ENCODE data around the gene PNPO.
"Not testable (repeated sequence)": the region's sequence is repeated elsewhere in the genome, so short reads cannot be mapped to it uniquely, and the experiment has no call there.

The PNPO gene

GRCh38 chr17:47924785-47925677 lies 16.3 kb upstream of the PNPO start:
- H3K4me3 ChIP-seq (ENCODE audit: low read depth, low read length): no peak overlapping the region
- no peak for TF ChIP-seq CTCF (IDR thresholded peaks at IDR 0.05; ENCODE audit: low read depth, low read length)

- no peak for TF ChIP-seq CTCF (IDR thresholded peaks at IDR 0.05; ENCODE audit: low read depth, low read length)
- no peak overlapping the region for H3K4me3 ChIP-seq (ENCODE audit: low read depth, low read length)
These were observed 15.7 kb upstream of the PNPO start for GRCh38 chr17:47925678-47925988.

- no peak overlapping the region for H3K4me3 ChIP-seq (ENCODE audit: low read depth, low read length)
- no peak for TF ChIP-seq CTCF (IDR thresholded peaks at IDR 0.05; ENCODE audit: low read depth, low read length)
These were observed 13.5 kb upstream of the PNPO start for GRCh38 chr17:47927821-47928400.

GRCh38 chr17:47928415-47928814 lies 13.0 kb upstream of the PNPO start:
- no peak for TF ChIP-seq CTCF (IDR thresholded peaks at IDR 0.05; ENCODE audit: low read depth, low read length)
- no peak overlapping the region for H3K4me3 ChIP-seq (ENCODE audit: low read depth, low read length)

GRCh38 chr17:47929218-47930000 lies 12.0 kb upstream of the PNPO start:
- no peak for TF ChIP-seq CTCF (IDR thresholded peaks at IDR 0.05; ENCODE audit: low read depth, low read length)
- H3K4me3 ChIP-seq (ENCODE audit: low read depth, low read length): no peak overlapping the region

GRCh38 chr17:47931848-47932247 lies 9.5 kb upstream of the PNPO start:
- H3K4me3 ChIP-seq (ENCODE audit: low read depth, low read length): no peak overlapping the region
- no peak for TF ChIP-seq CTCF (IDR thresholded peaks at IDR 0.05; ENCODE audit: low read depth, low read length)

GRCh38 chr17:47934856-47935255 lies 6.5 kb upstream of the PNPO start:
- H3K4me3 ChIP-seq (ENCODE audit: low read depth, low read length): no peak overlapping the region
- no peak for TF ChIP-seq CTCF (IDR thresholded peaks at IDR 0.05; ENCODE audit: low read depth, low read length)

GRCh38 chr17:47935468-47935867 lies 5.9 kb upstream of the PNPO start:
- H3K4me3 ChIP-seq (ENCODE audit: low read depth, low read length): not testable (repeated sequence)
